H1 (cell line): ENCODE results near the gene SPAG4. TPM values are rescaled to one million over a fixed set of nuclear protein-coding genes. Genes with fewer than 3 reads are reported as not detected.

Source experiments
- CTCF ChIA-PET: fragments of 300-600 bp; sonication (Branson Sonifier 250); formaldehyde crosslinking; loops from one replicate; lab custom pipeline; 2021; ENCODE audit not compliant: partially characterized antibody; lab: Charles Lee
- POLR2A ChIA-PET: fragments of 300-600 bp; sonication (Branson Sonifier 250); formaldehyde crosslinking; loops from one replicate; lab custom pipeline; 2021; ENCODE audit warnings: inconsistent platforms; ENCODE audit not compliant: partially characterized antibody; lab: Charles Lee
- DNase-seq, 2 experiments: peaks; one replicate each; pipeline versions ENCODE4 v3.0.0 to v3.0.0-alpha.2; 2010 to 2022; ENCODE audit warnings: low spot score in 2 of 2, low read depth in 1 of 2, mixed read lengths in 1 of 2
- FAIRE-seq: peaks from 2 replicates; lab custom pipeline; 2011; peaks lifted over from hg19 to GRCh38; lab: Jason Lieb, UNC
- H2AFZ ChIP-seq: 2 replicates; pipeline ENCODE4 v1.8.1; 2012; ENCODE audit warnings: low read length, inconsistent platforms
- H2AK5ac ChIP-seq: 2 replicates; pipeline ENCODE4 v1.6.1; 2013; ENCODE audit warnings: low read depth, low read length
- H2BK120ac ChIP-seq: replicated peaks from 2 replicates; pipeline ENCODE3; 2013; ENCODE audit warnings: low read depth, low read length, inconsistent platforms
- H2BK12ac ChIP-seq: 2 replicates; pipeline ENCODE4 v1.6.1; 2013; ENCODE audit warnings: low read depth, low read length
- H2BK15ac ChIP-seq: 2 replicates; pipeline ENCODE4 v1.6.1; 2013; ENCODE audit warnings: low read length
- H2BK20ac ChIP-seq: 2 replicates; pipeline ENCODE4 v1.6.1; 2013; ENCODE audit warnings: low read length
- H2BK5ac ChIP-seq: 2 replicates; pipeline ENCODE4 v1.6.1; 2013; ENCODE audit warnings: low read depth, low read length
- H3K14ac ChIP-seq: 2 replicates; pipeline ENCODE4 v1.6.1; 2013; ENCODE audit warnings: inconsistent platforms; ENCODE audit not compliant: insufficient read length
- H3K18ac ChIP-seq: 2 replicates; pipeline ENCODE4 v1.6.1; 2013; ENCODE audit warnings: low read length; ENCODE audit errors: extremely low read depth
- H3K23ac ChIP-seq: 2 replicates; pipeline ENCODE4 v1.6.1; 2013; ENCODE audit warnings: inconsistent platforms; ENCODE audit not compliant: insufficient read length
- H3K23me2 ChIP-seq: 2 replicates; pipeline ENCODE4 v1.6.1; 2013; ENCODE audit warnings: low read depth, low read length
- H3K27ac ChIP-seq: 2 replicates; pipeline ENCODE4 v1.6.1; 2011; ENCODE audit warnings: low read depth, low read length, inconsistent platforms
- H3K27me3 ChIP-seq, 4 experiments: replicated peaks in 1 of 4; 1 replicate in 1 of 4; 2 replicates in 3 of 4; pipeline versions ENCODE4 v1.6.1 to v1.8.1; 2011 to 2013; ENCODE audit warnings: low read length in 3 of 4, mild to moderate bottlenecking in 3 of 4, inconsistent platforms in 2 of 4, mixed read lengths in 2 of 4, moderate library complexity in 1 of 4; ENCODE audit not compliant: control insufficient read depth in 3 of 4, insufficient read depth in 3 of 4; ENCODE audit errors: extremely low read depth in 1 of 4
- H3K36me3 ChIP-seq, 4 experiments: 2 replicates each; pipeline versions ENCODE4 v1.6.1 to v1.8.1; 2011 to 2013; ENCODE audit warnings: mild to moderate bottlenecking in 4 of 4, low read length in 3 of 4, moderate library complexity in 2 of 4, control low read depth in 1 of 4, inconsistent platforms in 1 of 4; ENCODE audit not compliant: insufficient read depth in 4 of 4, control insufficient read depth in 2 of 4
- H3K4ac ChIP-seq: replicated peaks from 2 replicates; pipeline ENCODE3; 2013; ENCODE audit warnings: low read length, low read depth, mixed read lengths, inconsistent platforms; ENCODE audit not compliant: insufficient read length
- H3K4me1 ChIP-seq, 4 experiments: replicated peaks in 1 of 4; 1 replicate in 1 of 4; 2 replicates in 3 of 4; pipeline versions ENCODE4 v1.6.1 to v1.8.1; 2011 to 2013; ENCODE audit warnings: low read length in 3 of 4, inconsistent platforms in 2 of 4, mixed read lengths in 1 of 4; ENCODE audit not compliant: insufficient read depth in 4 of 4, control insufficient read depth in 3 of 4
- H3K4me2 ChIP-seq, 2 experiments: 2 replicates each; pipeline versions ENCODE4 v1.6.1 to v1.8.1; 2011 to 2013; ENCODE audit warnings: low read depth in 2 of 2, low read length in 2 of 2, control low read depth in 1 of 2, inconsistent platforms in 1 of 2, mild to moderate bottlenecking in 1 of 2; ENCODE audit not compliant: insufficient read depth in 1 of 2
- H3K4me3 ChIP-seq, 4 experiments: fragments of 200-600, 300-600 bp in 1 of 4; sonication (generic), shearing (Covaris generic), sonication (Bioruptor Twin) in 1 of 4; 2 replicates each; pipeline versions ENCODE4 v1.5.1 to v1.8.1; 2011 to 2016; ENCODE audit warnings: low read length in 4 of 4, low read depth in 3 of 4, control low read depth in 2 of 4, inconsistent platforms in 2 of 4, mild to moderate bottlenecking in 2 of 4, mixed read lengths in 1 of 4, moderate library complexity in 1 of 4; ENCODE audit not compliant: insufficient read depth in 2 of 4; ENCODE audit errors: extremely low read depth in 1 of 4
- H3K56ac ChIP-seq: replicated peaks from 2 replicates; pipeline ENCODE3; 2013; ENCODE audit warnings: low read depth, mild to moderate bottlenecking, mixed read lengths, low read length, inconsistent platforms; ENCODE audit not compliant: insufficient read length
- H3K79me1 ChIP-seq: 2 replicates; pipeline ENCODE4 v1.6.1; 2013; ENCODE audit warnings: low read depth, low read length, control low read depth
- H3K79me2 ChIP-seq, 2 experiments: 2 replicates each; pipeline versions ENCODE4 v1.6.1 to v1.8.1; 2012 to 2013; ENCODE audit warnings: low read length in 2 of 2, mild to moderate bottlenecking in 2 of 2, inconsistent platforms in 1 of 2; ENCODE audit not compliant: insufficient read depth in 2 of 2, control insufficient read depth in 1 of 2
- H3K9ac ChIP-seq, 4 experiments: replicated peaks in 1 of 4; 1 replicate in 1 of 4; 2 replicates in 3 of 4; pipeline versions ENCODE4 v1.6.1 to v1.8.1; 2011 to 2013; ENCODE audit warnings: low read depth in 3 of 4, low read length in 3 of 4, control low read depth in 2 of 4, mild to moderate bottlenecking in 2 of 4, moderate library complexity in 2 of 4, inconsistent platforms in 1 of 4; ENCODE audit errors: extremely low read depth in 1 of 4
- H3K9me3 ChIP-seq, 2 experiments: 2 replicates each; pipeline versions ENCODE4 v1.6.1 to v1.8.1; 2012 to 2013; ENCODE audit warnings: mild to moderate bottlenecking in 2 of 2, moderate library complexity in 2 of 2, control low read depth in 1 of 2, inconsistent platforms in 1 of 2, low read depth in 1 of 2, low read length in 1 of 2, mixed read lengths in 1 of 2; ENCODE audit not compliant: insufficient read depth in 2 of 2
- H4K20me1 ChIP-seq, 2 experiments: replicated peaks in 1 of 2; 2 replicates each; pipeline versions ENCODE3 to v1.8.1; 2011 to 2013; ENCODE audit warnings: inconsistent platforms in 2 of 2, low read length in 2 of 2, mild to moderate bottlenecking in 1 of 2; ENCODE audit not compliant: insufficient read depth in 2 of 2, control insufficient read depth in 1 of 2
- H4K5ac ChIP-seq: 2 replicates; pipeline ENCODE4 v1.6.1; 2013; ENCODE audit warnings: low read length, low read depth, mixed read lengths, inconsistent platforms; ENCODE audit not compliant: insufficient read length
- H4K8ac ChIP-seq: 2 replicates; pipeline ENCODE4 v1.8.0; 2013; ENCODE audit warnings: mild to moderate bottlenecking, moderate library complexity, low read length, inconsistent platforms; ENCODE audit not compliant: insufficient read depth; ENCODE audit errors: extremely low read depth
- H4K91ac ChIP-seq: replicated peaks from 2 replicates; pipeline ENCODE3; 2013; ENCODE audit warnings: low read length, mixed read lengths, inconsistent platforms; ENCODE audit not compliant: insufficient read length
- ATF3 ChIP-seq: IDR thresholded peaks from 2 replicates; pipeline ENCODE4 v1.6.1; 2011; ENCODE audit warnings: low read depth, mild to moderate bottlenecking, low read length; ENCODE audit not compliant: insufficient read depth
- GABPA ChIP-seq: IDR thresholded peaks from 2 replicates; pipeline ENCODE4 v1.6.1; 2011; ENCODE audit warnings: mild to moderate bottlenecking, low read length, moderate library complexity, borderline replicate concordance; ENCODE audit not compliant: insufficient read depth
- JUN ChIP-seq: IDR thresholded peaks from 2 replicates; pipeline ENCODE4 v1.6.1; 2011; ENCODE audit warnings: low read depth, mild to moderate bottlenecking, improper control_type of control experiment, low read length
- RXRA ChIP-seq: IDR thresholded peaks from 2 replicates; pipeline ENCODE4 v1.6.1; 2011; ENCODE audit warnings: low read depth, mild to moderate bottlenecking, low read length, moderate library complexity; ENCODE audit not compliant: insufficient read depth
- SP2 ChIP-seq: IDR thresholded peaks from 2 replicates; pipeline ENCODE4 v1.6.1; 2012; ENCODE audit warnings: mild to moderate bottlenecking, low read length, inconsistent platforms
- WGBS, 2 experiments: shearing (Covaris generic) in 1 of 2; methylation state at CpG; one replicate each; pipeline versions ENCODE4 v1.1.6 to v1.1.7; 2013 to 2015; ENCODE audit warnings: low lambda C conversion rate in 2 of 2, mixed read lengths in 2 of 2, inconsistent platforms in 1 of 2, low coverage in 1 of 2, missing lambda C conversion rate in 1 of 2; ENCODE audit not compliant: insufficient replicate concordance in 2 of 2, insufficient coverage in 1 of 2, insufficient read length in 1 of 2; ENCODE audit errors: extremely low coverage in 1 of 2, missing lambda C conversion rate in 1 of 2; 5-methylcytosine and 5-hydroxymethylcytosine counted together
- polyA plus RNA-seq, 7 experiments: library from polyadenylated mRNA; depleted of rRNA in 3 of 7; stranded (reverse) in 5 of 7; unstranded in 2 of 7; fragments of >200 nt in 5 of 7; fragments of 200-250 nt in 2 of 7; gene quantifications; 1 replicate in 5 of 7; 2 replicates in 1 of 7; 4 replicates in 1 of 7; pipeline versions ENCODE4 v1.2.1 to v1.2.3, GENCODE V29; 2011 to 2013; ENCODE audit warnings: missing spikeins in 2 of 7, mixed read lengths in 2 of 7
- total RNA-seq: library from RNA; stranded (reverse); fragmentation: NEBNext Ultra II Directional; extraction: Animal tissue kit (Norgen Biotek cat#: 25700); gene quantifications from 2 replicates; pipeline ENCODE4 v1.2.1, GENCODE V29; 2021

The SPAG4 gene
- total and polyA plus RNA-seq, 2 of the 8 experiments (the other 6 are each of a cell fraction or from before 2014, with no cell fraction given) = 2.4 to 6.0 TPM

GRCh38 chr20:35653893-35654292 lies 38.3 kb downstream of the SPAG4 start:
- Histone ChIP-seq H4K5ac (no peak overlapping the region), H2BK15ac (no peak overlapping the region), H3K56ac (no peak overlapping the region), H3K4ac (no peak overlapping the region), H2AFZ (no peak overlapping the region), H3K9me3 (no peaks in the 10 kb centered on the region), H4K20me1 (peaks cover 34 to 41% of the 10 kb centered on the region in 2 experiments), H3K18ac (no peak overlapping the region), H3K36me3 (peaks cover 10 to 53% (median 25%) of the 10 kb centered on the region in 4 experiments; a peak in 7 of 8 replicates), H2BK5ac (no peak overlapping the region), H3K27me3 (no peaks in the 10 kb centered on the region), H2BK20ac (no peak overlapping the region), H3K79me1 (peaks cover 14% of the 10 kb centered on the region), H3K14ac (no peak overlapping the region), H3K4me1 (peaks cover 0 to 2% (median 0%) of the 10 kb centered on the region in 4 experiments; a peak in 1 of 7 replicates), H3K23me2 (no peaks in the 10 kb centered on the region), H4K8ac (no peak overlapping the region), H3K4me3 (no peak overlapping the region), H2BK12ac (no peak overlapping the region), H3K4me2 (no peak overlapping the region), H3K9ac (no peak overlapping the region), H2AK5ac (no peak overlapping the region), H4K91ac (no peak overlapping the region), H3K23ac (no peak overlapping the region), H2BK120ac (no peak overlapping the region), H3K79me2 (peaks cover 50 to 100% of the 10 kb centered on the region in 2 experiments), H3K27ac (no peak overlapping the region)
- 92% methylated on average over 4 of the region's 4 CpGs; no CpG with 5 or more reads in 1 of the 2 experiments for WGBS, 2 experiments
- ChIA-PET CTCF (interaction anchor here (0.5 to 0.9 kb wide), 2 partner anchors 10 to 454 kb away, joined by 3 read pairs; no protein-coding TSS in a partner anchor), POLR2A (interaction anchor here (0.8 to 4.4 kb wide), 6 partner anchors 10 to 132 kb away, joined by 3 to 43 read pairs (median 4); partner anchors contain the start of genes CPNE1 and RBM12)
- DNase-seq (no peak), FAIRE-seq (no peak)
- TF ChIP-seq JUN = no peak
- no peak for TF ChIP-seq SP2
- no peak for TF ChIP-seq GABPA
- TF ChIP-seq RXRA = no peak
- TF ChIP-seq ATF3 = no peak
